KG1 (cell line): ENCODE data around the gene PITPNC1.

Experiments
- DNase-seq: peaks from one replicate; lab custom pipeline; 2025; lab: John Stamatoyannopoulos, UW

PITPNC1 gene

DNA sequence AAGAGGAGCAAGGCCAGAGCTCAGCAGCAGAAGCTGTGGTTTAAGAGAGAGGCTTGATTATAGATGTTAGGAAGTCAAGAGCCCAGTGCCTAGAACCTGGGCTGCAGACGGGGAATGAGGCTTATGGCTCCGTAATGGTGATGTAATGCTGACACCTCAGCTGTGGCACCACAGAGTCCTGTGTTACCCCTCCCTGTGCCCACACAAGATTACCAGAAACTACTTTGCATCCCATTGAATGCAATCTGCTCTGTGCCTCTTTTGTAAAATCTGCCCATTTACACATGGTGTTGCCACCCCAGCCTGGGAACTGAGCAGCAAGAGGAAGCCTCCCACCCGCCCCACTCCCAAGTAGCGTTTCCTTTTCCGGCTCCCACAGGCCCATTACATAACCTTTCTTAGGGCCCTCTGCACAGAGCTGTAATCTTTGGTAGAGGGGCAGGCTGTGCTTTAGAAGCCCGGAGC is 57.0 kb downstream of the PITPNC1 start:
- DNase-seq = peak; percentile 86

DNA sequence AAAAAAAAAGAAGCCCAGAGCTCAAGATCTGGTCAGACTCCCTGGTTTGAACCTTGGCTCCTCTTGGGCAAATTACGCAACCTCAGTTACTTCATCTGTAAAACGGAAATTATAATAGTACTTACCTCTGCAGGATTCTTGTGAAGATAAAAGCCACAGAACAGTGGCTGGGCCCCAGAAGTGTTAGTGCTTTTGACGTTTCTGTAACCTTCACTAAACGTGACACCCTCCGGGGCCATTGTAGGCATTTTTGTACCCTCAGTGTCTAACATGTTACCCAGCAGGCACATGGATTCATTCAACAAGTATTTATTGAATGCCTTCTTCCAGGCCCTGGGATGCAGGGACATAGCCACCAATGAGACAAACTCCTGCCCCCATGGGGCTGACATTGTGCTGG is 58.0 kb downstream of the PITPNC1 start:
- DNase-seq = peak; percentile 17

DNA sequence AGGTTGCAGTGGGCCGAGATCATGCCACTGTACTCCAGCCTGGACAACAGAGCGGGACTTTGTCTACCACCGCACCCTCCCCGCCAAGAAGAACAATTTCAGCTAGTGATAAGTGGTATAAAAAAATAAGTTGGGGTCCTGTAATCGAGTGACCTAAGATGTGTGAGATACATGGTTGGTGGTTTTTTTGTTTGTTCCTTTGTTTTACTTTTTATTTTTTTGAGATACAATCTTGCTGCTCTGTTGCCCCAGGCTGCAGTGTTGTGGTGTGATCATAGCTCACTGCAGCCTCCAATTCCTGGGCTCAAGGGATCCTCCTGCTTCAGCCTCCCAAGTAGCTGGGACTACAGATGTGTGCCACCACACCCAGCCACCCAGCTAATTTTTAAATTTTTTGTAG is 58.7 kb downstream of the PITPNC1 start:
- no peak for DNase-seq

DNA sequence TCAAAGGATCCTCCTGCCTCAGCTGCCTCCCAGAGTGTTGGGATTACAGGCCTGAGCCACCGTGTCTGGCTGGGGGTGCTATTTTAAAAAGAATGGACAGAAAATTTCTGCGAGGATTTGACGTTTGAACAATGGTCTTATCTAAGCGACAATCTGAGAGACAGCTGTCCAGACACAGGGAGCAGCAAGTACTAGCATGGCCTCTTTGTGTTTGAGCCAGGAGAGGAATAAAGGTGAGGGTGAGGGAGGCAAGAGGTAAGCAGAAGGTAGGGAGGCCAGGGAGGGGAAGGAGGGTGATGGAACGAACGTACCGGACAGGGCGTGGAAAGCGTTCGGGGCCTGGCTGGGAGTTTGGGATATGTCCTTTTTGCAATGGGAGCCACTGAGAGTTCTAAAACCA is 59.2 kb downstream of the PITPNC1 start:
- DNase-seq = no peak

DNA sequence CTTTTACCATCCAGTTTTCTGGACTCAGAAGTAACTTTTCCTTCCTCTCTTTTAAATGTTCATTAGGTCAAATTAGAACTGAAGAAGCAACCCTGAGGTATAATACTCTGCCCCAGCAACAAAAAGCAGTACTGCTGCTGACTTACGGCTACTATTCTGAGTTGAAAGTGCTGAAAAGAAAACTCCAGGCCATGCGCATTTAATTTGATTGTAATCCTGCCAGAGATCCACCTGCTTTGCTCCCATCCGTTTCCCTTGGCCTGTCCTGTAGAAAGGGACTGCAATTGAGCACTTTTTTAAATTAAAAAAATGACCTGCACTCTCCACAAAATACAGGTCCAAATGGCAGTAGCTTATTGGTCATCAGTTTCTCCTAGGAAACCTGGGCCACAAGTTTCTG is 61.6 kb downstream of the PITPNC1 start:
- DNase-seq = no peak

DNA sequence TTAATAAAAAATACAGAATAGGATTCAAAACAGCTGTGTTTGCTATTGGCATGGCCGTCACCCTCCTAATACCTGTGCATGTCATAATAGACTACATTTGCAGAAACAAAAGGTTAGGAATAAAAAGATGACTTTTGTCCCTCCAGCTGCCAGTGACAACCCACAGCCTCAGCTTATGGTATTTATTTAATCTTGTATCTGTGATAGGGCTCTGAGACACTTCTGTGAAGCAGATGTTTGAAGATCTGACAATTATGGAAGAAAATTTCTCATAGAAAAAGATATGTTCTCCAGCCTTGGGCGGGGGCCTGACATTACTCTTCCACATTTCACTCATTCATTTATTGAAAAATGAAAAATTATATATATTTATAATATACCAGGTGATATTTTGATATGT is 62.2 kb downstream of the PITPNC1 start:
- no peak for DNase-seq

DNA sequence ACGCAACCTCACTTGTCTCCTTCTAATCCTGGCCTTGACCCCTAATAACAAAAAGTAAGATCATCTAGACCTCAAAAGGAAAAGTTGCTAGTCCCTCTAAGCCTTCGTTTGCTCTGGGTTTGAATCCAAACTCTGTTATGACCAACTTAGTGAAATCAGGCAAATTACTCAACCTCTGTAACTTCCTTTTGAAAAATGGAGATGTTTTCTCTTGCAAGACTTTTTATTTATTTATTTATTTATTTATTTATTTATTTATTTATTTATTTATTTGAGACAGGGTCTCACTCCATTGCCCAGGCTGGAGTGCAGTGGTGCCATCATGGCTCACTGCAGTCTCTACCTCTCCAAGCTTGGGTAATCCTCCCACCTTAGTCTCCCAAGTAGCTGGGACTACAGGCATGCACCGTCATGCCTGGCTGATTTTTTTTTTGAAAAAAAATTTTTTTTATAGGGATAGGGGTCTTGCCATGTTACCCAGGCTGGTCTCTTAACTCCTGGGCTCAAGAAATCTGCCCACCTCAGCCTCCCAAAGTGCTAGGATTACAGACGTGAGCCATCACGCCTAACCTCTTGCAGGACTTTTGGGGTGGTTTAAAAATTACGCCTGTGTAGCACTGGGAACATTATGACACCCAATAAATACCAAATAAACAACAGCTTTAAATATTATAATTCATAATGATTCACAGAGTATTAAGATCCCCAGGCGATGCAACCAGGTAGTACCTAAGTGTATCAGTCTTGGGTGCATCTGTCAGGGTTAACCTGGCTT is 63.4 kb downstream of the PITPNC1 start:
- no peak for DNase-seq

DNA sequence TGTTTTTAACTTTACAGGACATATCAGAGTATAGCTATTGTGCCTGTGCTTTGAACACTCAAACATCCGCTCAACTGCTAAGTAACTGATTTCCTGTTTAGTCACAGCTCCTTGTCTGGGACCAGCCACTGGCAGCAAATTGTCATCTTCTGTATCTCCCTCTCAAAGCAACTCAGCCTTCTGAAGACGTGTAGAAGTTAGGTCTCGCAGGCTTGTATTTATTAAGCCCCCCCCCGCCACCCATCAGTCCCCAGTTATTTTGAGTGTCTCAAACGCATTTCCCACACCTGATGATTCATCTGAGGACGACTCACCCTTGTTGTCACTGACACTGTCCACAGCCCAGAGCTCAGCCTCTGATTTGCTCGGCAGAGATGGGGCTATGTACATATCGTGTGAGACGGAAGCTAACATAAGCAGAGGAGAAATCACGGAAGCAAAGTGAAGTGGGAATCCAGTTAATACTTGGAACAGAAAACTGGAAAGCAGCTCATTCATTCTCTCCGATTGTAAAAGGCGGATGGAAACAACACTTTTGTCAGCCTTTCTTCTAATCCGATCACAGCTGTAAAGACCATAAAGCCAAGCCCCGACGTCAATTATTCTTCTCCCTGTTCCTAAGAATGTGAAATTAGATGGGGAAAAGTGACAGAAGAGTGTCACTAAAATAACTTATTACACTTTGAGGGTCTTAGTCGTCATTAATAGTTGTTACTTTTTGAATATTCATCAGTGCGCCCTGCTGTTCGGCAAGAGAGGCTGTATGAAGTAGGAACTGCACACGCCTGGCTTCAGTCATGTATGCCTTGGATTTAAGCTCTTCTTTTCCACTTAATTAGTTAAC is 64.2 kb downstream of the PITPNC1 start:
- peak; percentile 29 for DNase-seq

DNA sequence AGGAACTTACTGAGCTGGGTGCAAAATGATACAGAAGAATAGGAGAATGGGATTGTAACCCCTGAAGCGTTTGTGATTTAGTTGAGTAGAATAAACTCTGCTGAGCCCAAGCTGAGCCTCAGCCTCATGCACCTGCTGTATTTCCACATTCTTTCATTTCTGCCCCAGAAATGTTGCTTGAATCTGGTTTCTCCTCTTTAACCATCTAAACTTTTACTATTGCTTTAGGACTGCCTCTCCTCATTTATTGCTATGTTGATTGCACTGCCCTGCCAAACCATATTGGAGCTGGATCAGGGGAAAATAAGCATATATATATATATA is 64.8 kb downstream of the PITPNC1 start:
- no peak for DNase-seq

DNA sequence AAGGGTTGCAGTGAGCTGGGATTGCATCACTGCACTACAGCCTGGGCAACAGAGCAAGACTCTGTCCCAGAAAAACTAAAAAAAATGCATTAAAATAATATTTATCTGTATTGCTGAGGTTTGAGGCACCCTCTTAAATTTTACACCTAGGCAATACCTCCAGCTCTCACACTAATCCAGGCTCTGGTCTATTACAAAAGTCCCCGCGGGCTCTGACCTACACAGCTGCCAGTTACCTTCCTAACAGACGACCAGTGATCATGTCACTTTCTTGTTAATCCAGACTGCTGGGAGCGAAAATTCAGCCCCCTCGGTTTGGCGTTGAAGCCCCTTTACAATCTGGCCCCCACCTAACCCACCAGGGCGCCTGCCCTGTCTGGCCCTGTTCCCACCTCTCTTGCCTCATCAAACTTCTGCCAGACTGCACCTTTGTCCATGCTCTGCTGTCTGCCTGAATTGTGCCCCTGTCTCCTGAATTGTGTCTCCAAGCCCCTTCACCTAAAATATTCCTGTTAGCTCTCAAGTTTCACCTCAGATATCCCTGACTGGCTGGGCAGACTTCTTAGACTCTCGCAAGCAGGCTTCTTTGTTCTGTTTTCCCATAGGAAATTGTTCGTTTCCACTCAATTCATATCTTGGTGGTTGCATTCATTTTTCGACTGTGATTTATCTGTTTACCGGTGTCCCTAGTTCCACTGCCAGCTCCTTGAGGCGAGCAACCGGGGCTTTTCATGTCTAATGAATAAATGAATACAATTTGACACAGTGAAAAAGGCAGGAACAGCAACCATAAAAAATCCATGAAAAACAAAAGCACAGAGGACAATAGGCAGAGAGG is 65.9 kb downstream of the PITPNC1 start:
- no peak for DNase-seq

DNA sequence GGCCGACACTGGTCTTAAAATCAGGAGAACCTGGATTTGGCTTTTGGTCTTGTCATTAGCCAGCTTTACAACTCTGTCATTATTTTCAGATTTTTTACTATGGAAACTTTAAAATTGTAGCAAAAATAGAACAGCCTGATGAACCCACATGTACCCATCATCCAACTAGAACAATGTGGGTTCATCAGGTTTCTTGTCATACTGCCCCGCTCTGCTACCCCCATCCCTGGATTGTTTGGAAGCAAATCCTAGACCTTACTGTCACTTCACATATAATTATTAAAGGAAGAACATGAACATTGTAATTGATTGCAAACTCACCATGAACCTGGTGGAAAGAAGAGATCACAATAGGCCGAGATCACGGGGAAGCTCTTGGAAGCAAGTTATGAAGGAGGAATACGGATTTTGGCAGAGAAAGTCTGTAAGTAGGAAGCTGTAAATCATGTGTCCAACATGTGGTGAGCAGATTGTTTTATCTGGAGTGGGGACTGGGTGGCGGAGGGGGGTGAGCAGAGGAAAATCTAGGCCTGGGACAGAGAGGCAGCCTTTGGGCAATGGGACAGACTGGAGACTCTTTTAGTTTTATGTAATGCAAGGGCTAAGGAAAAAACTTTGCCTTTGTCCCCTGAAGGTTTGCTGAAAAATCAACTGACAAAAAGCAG is 67.0 kb downstream of the PITPNC1 start:
- no peak for DNase-seq

DNA sequence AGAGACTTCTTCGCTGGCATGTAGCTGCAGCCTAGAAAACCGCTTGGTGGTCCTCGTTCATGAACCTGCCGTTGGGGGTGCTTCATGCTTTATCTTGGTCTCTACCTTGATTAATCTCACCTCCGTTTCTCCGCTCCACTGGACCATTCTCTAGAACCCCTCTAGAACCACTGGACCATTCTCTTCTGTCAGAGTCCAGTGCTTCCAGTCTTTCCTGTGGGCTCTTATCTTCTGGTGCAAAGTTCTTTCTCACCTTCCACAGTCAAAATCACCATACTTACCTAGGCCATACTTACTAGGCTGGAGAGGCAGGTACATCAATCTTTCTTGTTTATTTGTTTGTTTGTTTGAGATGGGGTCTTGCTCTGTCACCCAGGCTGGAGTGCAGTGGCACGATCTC is 71.4 kb downstream of the PITPNC1 start:
- DNase-seq = no peak

DNA sequence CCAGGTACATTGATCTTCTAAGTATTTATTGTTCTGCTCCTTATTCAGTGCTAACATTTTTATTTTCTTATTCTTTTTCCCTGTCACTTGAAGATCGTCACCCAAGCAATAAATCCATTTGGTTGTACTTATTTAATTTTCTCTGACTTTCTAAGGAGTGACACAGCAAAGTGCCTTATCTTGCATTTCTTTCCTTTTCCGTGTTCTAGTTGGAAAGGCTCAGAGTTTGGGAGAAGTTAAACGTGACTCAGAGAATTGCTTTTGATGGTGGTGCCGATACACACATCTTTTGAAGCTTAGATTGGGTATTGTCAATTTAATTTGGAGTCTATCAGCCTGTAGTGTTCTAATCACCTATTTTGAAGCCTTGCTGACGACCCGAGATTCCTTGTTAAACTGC is 72.0 kb downstream of the PITPNC1 start:
- DNase-seq = no peak

DNA sequence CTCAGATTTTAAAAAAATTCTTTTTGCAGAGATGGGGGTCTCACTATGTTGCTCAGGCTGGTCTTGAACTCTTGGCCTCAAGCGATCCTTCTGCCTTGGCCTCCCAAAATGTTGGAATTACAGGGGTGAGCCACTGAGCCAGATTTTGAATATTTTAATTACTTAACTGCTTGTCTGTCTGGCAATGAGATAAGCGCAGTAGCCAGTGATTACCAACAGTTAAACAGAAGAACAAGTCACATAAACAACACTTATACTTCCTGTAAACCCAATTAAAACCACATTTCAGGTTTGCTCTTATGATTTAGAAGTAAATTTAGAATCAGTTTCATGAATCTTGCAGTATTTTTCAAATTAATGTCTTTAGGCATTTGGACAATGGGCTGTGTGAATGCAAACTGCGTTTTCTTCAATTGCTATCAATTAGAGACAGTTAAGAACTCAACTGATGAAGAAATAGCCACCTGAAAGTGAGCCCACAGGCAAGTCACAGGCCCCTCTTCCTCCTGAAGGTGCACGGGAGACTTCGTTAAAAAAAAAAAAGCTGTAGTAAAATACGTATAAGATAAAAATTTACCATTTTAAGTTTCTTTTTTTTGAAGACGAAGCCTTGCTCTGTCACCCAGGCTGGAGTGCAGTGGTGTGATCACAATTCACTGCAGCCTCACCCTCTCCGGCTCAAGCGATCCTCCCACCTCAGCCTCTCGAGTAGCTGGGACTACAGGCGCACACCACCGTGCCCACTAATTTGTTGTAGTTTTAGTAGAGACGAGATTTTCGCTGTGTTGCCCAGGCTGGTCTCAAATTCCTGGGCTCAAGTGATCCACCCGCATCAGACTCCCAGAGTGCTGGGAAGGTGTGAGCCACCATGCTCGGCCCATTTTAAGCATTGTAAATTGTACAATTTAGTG is 73.0 kb downstream of the PITPNC1 start:
- no peak for DNase-seq

DNA sequence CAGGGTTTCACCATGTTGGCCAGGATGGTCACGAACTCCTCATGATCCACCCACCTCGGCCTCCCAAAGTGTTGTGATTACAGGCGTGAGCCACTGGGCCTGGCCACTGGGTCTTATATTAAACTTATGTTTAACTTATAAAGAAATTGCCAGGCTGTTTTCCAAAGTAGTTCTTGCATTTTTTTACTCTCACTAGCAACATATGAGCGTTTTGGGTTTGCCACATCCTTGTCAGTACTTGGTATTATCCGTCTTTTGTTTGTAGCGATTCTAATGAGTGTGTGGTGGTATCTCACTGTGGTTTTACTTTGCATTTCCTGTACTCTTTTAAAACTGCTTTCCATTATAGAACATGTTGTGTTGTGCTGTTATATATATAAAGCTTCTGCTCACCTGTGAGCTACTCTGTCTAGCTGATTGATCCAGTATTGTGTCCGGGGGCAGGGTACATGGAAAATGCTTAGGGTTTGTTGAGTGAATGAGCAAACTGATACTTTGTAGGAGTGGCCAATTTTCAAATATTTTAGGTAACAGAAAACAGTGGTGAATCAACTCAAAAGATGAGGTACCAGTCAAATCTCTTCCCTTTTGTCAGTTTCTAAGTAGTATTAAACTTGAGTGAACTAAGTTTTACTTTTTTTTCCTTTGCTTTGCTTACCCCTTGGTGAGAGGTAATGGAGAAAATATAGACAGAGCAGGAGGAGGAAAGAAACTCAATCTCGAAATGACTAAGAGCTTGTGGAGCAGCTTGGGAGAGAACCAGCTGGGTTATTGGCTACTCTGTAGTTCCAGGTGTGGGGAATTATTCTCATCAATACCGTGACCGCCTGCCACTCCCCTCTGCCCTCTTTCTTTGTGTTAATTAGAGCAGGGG is 75.8 kb downstream of the PITPNC1 start:
- no peak for DNase-seq

DNA sequence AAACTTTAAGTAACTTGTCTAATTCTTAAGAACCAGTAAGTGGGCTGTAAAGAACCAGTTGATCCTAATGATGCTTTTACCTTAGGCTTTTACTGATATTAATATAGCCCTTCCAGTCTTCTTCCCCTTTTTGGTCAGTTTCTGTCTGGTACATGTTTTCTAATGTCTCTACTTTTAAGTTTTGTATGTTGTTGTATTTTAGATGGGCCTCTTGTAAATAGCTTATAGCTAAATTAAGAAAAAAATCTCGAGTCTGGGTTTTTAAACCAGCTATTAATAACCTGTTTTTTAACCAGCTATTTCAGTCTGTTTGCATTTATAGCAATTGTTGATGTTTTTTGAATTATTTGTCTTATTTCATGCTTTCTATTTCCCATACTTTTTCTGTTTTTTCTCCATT is 79.0 kb downstream of the PITPNC1 start:
- DNase-seq = no peak

DNA sequence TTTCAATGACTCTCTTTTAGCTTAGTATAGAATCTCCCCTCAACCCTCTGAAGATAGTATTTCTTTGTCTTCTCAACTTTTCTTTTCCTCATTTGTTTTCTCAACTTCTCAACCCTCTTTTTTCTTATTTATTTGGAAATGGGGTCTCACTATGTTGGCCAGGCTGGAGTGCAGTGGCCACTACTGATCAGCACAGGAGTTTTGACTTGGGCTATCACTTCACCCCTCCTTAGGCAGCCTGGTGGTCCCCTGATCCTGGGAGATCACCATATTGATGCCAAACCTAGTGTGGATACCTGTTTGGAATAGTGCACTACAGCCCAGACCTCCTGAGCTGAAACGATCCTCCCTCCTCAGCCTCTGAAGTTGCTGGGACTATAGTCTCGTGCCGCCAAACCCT is 79.8 kb downstream of the PITPNC1 start:
- DNase-seq = no peak

DNA sequence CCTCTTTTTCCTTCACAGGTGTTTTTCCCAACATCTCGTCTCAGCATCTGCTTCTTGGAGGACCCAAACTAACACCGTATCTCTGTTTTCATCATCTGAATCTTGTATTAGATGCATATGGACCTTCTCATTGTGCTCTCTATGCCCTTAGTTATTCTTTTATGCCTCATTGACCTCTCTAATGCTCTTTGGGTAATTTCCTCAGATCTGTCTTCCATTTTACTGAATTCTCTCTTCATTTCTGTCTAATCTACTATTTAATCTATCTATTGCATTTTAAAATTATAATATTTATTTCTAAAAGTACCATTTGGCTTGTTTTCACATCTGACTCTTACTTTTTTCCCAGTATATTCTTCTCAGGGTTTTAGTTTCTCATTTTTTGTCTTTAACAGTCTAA is 81.1 kb downstream of the PITPNC1 start:
- no peak for DNase-seq

DNA sequence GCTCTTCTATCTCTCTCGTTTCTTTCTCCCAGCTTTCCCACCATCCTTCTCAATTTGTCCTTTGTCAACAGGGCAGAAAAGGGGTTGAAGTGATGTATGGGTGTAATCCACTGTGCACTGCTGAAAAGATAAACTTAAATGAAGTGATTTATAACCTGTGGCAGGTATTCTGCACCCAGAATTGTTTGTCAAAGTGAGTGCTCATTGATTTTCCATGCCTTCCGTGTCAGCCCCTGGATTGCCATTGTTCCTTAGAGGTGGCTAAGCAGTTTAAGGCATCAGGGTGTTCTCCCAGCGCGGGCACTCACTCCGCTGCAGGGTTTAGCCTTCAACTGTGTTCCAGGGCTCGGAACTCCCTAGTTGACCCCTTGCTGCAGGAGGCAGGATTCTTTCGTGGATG is 82.9 kb downstream of the PITPNC1 start:
- no peak for DNase-seq

DNA sequence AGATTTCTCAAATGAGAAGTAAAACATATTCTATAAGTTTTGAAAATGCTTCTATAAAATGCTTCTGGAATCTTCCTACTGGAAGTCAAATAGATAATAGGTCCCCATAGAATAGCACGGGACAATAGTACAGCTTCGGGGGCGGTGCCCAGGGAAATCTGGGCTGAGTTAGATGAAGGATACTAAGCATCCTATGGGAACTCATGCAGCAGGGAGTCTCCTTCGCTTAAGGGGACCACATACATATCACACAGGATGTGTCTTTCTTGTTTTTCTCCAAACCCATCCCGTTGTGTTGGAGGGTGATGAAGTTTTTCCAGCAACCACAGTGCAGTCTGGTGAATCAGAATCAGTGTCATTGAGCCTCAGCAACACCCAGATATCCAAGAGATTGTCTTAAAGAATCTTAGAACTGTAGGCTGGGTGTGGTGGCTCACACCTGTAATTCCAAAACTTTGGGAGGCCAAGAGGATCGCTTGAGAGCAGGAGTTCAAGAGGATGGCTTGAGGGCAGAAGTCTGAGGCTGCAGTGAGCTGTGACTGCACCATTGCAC is 84.2 kb downstream of the PITPNC1 start:
- DNase-seq = no peak
